GM18502 (cell line): ENCODE results near the gene DCC.
A peak's percentile ranks its signal among the peaks of the same experiment; 100 is the strongest.

Experiments used
- ATAC-seq: cut with Tn5 transposase; IDR thresholded peaks from one replicate; pipeline ENCODE4 v1.9.1; 2021; ENCODE audit warnings: mild to moderate bottlenecking; ENCODE audit not compliant: unreplicated experiment, poor library complexity

The DCC gene

DNA sequence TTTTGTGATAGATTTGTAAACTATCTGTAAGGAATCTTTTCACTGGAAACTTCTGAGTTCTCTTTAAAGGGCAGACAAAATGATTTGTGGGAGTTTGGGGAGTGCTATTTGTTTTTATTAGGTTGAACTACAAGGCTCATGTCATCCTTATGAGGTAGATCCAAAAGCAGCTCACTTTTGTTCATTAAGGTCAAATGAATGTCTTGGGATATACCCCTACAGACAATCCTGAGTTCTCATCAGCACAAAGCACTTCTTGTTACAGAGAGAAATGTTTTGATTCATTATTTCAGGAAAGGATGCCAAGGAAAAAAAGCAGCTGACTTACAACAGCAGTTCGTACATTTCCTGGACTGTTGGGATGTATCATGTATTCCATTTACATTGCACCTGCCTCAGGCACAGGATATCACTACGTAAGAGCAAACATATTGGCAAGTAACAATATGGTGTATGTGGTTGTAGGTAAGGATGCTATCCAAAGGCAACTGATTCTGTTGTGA is 68.9 kb downstream of the DCC start:
- ATAC-seq, result no peak

DNA sequence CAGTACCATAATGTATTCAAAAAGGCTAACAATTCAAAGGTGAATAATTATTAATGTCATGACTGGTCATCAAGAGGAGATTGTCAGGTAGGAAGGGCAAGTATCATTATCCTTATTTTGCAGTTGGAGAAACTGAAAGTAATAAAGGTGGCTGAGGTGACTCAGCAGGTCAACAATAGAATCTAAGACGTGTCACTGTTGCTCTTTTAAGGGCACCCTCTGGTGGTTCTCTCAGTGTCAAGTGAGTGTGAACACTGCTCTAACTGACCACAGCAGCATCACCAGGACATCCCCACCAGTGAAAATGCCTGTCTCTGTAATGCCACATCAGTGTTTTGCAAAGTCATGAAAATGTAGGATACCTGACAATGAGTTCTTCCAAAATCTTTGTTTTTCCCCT is 69.7 kb downstream of the DCC start:
- peak; percentile 100 for ATAC-seq

DNA sequence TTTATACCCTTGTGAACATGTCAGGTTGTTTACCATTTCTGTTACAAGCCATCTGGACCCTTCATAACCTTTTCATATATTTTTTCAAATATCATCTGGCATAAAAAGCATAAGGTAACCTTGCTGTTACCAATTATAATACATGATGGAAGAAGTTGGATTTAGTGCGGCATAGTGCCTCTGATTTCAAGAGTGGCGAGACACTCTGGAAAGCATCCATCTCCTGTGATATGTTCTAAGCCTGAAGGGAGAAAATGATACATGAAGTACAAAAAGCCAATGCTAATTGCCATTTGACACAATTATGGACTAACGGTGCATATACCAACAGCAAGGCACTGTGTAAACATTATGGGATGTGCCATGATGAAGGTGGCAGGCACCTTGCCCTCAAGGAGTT is 75.1 kb downstream of the DCC start:
- no peak for ATAC-seq

DNA sequence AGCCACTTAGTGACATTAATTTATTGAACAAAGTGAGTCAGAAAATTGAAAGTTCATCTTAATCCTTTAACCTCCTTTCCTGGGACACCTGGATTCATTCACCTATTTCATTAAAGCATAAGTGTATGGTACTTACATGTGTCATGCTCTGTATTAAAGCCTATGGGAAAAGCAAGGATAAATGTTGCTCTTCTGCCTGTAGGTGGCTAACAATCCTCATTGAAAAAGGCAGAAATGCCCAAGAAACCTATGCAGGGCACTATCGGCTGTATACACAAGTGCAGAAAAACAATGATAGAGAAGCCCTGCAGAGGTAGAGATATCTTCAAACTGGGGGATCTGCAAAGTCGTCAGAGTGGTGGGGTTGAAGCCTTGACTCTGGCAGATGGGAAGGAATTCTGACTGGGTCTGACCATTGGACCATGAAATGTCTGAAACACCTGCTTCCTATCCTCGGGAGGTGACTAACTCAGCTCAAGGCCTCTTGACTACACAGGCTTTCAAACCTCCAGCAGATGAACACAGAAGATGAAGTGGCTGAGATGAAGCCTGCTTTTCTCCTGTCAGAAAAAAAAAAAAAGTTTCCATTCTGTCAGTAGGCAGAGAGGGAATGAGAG is 83.1 kb downstream of the DCC start:
- ATAC-seq, result no peak

DNA sequence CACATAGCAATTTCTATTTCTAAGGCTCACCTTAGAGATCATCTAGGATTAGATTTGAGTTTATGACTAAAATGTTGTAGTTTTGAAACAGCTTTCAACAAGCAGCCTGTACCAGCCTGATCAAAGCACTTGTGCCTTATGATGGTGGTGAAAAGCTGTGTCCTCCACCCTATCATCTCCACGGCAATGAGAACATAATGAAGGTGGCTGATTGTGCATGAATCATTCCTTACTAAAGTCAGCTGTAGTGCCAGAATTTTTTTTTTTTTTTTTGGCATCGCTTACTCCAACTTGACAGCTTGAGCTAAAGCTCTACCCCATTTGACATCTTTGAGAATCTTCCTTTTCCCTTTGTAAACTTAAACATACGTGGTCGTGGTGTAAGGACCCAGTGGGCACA is 86.0 kb downstream of the DCC start:
- no peak for ATAC-seq

DNA sequence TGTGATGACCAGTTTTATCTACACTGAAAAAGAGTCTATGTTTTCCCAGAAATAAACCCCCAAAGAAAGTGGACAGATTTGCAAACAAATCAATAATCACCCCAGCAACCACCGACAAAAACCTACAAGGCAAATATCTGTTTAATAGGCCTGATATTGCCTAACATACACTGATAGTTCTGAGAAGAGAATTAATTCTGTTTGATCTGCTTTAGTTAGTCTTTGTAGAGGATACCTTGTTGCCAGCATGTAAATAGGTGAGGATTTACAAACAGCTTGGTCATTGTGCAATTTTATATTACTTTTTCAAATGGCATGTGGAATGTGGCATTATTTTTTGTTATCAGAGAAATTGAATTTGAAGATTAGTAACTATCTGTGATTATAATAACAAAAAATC is 86.5 kb downstream of the DCC start:
- no peak for ATAC-seq

DNA sequence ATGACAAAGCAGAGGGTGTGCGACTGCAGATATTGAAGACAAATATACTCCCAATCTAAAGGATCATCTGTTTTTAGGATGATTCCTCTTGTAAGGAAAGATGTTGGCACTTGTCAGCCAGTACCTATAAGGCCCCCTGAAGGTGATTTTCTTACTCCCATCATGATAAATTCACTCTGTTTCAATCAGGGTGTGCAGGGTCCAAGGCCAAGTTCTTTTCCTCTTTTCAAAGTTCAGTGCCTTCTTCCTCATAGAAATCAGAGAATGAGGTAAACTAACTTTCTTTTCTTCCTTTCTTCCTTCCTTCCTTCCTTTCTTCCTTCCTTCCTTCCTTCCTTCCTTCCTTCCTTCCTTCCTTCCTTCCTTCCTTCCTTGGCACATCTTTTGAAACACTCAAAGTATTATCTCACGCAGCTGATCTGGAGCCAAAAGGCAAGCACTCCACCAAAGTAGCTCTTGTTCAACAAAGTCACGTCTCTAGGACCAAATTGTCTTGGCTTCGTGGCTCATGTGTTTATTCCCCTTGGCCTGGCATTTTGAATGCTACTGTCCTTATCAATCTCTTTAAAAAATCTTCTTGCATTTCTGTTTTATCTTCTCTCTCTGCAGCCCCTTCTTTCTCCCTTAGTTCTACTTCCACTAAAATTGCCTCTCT is 87.7 kb downstream of the DCC start:
- ATAC-seq, result no peak

DNA sequence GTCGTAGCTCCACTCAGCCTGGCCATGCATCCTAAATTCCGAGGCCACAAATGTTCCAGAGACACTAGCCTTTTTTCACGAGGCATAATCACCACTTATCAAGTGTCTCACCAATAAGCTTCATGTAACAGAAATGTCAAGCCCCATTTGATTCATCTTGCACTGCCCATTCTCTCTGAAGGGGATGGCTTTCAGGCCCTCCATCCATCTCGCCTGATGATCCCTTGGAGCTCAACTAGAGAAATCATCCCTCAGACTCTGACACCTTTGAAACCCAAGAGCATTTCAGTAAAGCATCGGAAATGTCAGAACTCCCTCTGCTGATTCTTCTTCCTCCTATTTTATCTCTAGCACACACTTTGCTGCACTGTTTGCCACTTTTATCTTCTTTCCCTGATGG is 91.7 kb downstream of the DCC start:
- ATAC-seq, result no peak

DNA sequence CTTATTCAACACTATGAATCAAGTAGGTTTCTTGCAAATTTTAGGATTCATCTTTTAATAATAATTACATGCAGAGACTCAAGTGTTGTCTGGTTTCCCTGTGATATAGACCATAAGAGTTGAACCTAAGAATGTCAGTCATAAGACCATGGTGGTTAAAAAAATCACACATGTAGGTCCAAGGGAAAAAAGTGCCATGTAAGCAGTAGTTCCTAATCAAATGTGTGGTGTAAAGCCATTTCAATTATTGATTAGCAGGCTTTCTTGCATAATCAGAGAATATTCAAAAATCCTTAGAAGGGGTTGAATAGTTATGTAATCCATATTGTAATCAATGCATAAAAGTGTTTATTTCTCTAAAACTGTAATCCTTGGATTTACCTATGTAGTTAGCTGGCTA is 93.8 kb downstream of the DCC start:
- ATAC-seq, result no peak

DNA sequence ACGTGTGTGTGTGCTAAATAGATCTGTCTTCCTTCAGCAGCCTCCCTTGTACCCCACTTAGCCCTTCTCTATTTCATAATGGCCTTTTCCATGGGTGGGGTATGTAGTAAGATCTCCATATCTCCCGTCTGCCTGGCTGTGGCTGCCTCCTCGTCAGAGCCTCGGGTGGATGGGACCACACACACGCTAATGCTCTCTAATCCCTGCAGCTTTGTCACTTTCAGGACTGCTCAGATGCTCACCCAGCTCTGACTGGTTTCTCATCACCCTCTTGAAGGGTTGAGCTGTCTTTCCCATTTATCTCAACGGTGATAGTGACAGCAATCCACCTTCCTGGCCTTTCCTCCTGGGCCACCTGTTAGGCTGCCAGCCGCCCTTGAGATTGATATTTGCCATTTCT is 95.3 kb downstream of the DCC start:
- ATAC-seq, result no peak

DNA sequence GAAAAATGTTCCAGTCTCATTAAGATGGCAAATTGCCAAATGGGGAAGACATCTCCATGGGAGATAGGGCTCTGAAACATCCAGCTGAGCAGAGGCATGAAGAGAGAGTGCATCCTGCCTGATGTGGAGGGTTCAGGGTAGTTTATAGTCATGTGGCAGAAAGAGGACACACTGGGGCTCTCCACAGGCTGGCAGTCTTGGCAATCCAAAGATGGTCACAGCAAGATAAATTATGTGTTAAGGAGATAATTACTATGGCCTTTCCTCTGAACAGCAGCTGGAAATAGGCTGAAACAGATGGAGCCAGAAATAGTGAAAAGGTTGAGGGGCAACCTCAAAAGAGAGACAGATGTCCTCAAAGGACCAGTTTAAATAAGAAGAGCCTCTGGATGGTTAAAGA is 97.2 kb downstream of the DCC start:
- ATAC-seq, result no peak

DNA sequence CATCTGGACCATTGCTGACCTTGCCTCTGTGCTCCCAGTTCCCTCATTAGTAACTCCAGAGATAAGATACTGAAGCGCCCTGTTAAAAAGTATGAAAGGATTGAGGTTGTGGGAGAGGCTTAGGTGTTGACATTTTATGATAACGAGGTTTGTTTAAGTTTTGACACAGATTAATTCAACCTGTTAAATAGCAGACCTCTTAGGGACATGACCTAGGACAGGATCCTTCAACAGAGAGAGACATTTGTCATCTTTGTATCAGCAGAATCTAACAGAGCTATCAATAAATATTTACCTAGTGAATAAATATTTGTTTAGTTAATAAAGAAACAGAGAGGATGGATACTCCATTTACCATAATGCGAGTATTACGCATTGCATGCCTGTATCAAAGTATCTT is 99.5 kb downstream of the DCC start:
- no peak for ATAC-seq

DNA sequence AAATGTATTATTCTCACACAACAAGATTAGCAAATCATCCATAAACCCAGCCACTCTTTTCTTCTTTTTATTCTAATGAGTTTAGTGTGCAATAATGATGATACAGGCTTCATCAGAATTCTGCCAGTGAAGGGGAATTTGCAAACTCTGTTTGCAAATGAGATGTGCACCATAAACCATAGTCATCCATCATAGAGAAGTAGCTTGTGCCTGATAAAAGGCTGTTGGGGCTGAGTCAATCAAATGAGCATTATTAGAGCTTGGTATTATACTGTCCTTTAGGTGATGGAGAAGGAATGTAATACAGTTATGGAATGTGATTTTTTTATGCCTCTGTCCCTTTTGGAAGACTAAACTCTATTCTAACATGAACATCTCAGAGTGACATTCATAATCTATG is 101.8 kb downstream of the DCC start:
- ATAC-seq, result no peak

DNA sequence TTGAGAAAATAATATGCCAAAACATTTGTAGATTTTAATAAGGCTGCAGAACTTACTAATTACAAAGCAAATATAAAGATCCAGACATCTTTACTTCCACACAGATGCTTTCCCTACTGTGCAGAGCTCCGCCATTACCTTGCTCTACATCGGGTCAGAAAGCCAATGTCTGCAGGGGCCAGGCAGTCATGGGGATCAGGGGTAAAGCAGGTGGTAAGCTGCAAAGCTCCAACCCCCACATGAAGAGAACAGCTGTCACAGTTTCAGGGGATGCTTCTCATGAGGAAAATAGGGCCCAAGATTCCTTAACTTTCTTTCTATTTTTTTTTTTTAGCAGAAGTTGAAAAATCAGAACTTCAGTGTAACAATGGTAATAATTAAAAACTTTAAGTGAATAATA is 102.7 kb downstream of the DCC start:
- ATAC-seq, result no peak

DNA sequence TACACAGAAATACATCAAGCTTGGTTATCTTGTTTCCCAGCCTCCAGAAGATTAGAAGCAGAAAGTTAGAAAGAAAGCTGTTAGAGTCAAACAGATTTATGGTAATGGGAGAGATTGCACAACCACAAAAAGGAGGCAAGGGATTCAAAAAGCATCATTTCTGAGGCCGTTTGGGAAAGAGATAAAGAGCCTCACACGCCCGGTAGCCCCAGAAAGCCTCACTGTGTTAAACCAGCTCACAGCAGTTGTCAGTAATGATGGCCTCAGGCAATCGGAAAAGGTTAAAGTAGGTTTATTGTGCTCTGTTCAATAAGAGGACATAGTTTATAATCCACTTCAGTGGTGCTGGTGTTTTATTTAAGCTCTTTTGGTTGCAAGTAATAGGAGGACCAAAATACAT is 111.3 kb downstream of the DCC start:
- no peak for ATAC-seq

DNA sequence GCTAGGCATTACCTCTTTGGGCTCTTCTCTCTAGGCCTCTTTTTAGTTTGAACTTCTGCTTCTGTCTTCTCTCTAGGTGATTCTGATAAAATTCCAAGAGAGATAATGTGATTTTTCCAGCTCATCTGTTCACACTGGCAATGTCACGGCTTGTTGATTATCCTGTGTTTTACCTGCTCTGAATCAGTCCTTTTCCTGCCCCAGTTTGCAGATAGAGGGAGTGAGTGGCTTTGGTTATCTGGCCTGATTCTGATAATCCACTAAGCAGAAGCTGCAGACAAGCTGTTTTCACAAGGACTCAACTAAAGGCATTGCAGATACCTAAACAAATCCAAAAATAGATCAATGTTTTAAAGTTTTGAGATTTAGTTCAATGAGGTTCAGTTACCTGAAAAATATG is 111.9 kb downstream of the DCC start:
- no peak for ATAC-seq

DNA sequence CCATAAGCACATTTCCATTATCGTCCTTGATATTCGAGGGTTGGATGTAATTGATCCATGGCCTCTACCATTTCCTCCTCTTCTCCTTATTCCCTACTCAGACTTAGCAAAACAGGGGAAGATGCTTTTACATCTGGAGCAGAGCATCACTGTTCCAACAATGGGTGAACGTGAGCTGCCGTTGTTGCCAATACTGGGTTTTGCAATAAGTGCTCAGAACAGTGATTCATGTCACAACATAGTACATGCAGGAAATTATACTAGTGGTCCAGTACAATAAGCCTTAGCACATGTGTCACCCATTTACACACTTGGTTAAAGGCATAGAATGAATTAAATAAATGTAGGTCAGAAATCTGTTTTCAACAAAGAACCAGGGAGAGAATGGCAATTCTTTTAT is 112.4 kb downstream of the DCC start:
- ATAC-seq, result no peak

DNA sequence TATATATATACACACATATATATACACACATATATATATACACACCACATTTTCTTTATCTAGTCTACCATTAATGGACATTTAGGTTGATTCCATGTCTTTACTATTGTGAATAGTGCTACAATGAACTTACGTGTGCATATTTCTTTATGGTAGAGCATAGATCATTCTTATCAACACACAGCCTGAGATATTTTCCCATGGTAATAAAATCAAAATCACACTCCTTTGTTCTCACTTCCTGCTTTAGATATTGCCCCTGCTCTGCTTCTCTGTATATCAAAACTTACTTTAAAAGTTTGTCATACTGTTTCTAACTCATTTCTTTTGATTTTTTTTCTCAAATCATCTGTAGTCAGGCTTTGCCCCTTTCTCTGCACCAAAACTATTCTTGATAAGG is 119.9 kb downstream of the DCC start:
- ATAC-seq, result no peak

DNA sequence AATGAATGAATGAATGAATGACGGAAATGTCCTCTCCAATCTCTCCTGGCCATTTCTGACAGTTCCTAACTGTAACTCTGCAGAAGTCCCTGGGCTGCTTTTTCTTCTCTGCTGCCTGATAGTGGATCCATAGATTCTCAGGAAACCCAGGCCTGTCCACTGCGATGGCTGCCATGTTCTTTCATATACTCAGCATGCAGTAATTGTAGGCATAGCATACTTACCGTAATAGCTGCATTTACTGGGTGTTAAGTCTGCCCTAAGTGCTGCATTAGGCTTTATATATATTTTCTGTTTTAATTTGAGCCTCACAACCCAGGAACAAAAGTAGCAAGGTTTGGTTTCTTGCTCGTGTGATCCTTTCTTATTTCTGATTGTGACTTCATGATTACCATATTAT is 122.9 kb downstream of the DCC start:
- no peak for ATAC-seq

DNA sequence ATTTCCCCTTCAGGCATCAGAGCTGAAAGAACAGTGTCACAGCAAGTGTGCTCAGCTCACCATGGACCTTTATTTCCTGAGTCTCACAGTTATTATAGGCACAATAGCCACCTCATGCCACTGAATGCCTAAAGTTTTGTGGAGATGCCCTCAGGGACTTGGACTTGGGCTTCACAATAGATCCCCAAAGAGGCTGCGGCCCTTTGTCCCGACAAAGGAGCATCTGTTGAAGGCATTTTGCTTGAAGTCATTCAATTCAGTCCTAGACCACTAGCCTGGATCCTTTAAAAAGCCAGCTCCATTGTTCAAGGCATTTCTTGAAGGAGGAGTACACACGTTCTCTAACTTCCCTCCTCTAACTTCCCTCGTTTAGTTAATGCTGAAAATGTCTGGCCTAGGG is 125.4 kb downstream of the DCC start:
- no peak for ATAC-seq

DNA sequence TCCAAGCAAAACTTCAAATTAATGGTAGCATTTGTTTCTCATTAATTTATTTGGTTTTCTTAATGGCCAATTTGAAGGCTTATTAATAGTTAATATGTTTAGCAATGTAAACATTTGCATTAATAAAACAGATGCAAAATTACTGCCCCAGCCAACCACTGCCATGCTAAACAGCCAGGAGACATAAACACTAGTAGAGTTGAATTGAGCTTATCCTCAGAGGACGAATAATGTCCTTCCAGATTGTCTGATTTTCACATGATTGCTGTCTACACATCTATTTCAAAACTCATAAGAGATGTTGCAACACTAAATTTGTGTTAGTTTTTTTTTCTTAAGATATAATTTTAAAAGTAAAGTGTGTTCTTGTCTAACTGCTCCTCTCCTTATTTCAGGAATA is 128.5 kb downstream of the DCC start:
- ATAC-seq, result no peak

DNA sequence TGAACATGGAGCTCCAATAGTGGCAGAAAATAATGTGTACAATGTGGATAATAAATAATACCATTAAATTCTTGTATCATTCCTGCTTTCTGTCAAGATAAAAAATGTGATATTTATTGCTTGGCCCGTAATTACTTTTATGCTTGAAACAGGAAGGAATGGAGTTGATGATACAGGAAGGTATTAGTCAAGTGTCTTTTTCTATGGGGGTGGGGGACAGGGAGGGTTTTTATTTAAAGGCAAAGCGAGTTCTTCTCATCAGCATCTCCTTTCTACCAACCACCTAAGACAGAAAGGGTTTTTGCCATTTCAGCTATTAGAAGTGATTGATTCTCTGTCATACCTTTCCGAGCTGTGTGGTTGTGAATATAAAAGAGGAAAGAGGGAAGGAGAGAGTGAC is 135.3 kb downstream of the DCC start:
- ATAC-seq, result no peak
